ENCODE measurements around the gene GLRA2.
"Not testable (repeated sequence)": the region's sequence is repeated elsewhere in the genome, so short reads cannot be mapped to it uniquely, and the experiment has no call there.

The GLRA2 gene

GRCh38 chrX:14591976-14592375, 62.6 kb downstream of the GLRA2 start:
- no peak for DNase-seq (ENCODE audit: low spot score)

GRCh38 chrX:14594521-14594920, 65.2 kb downstream of the GLRA2 start:
- DNase-seq (ENCODE audit: low spot score): no peak

GRCh38 chrX:14598330-14598729, 69.0 kb downstream of the GLRA2 start:
- no peak for DNase-seq (ENCODE audit: low spot score)

GRCh38 chrX:14607446-14607985, 78.2 kb downstream of the GLRA2 start:
- no peak for DNase-seq (ENCODE audit: low spot score)

GRCh38 chrX:14612450-14612849, 83.1 kb downstream of the GLRA2 start:
- not testable (repeated sequence) for DNase-seq (ENCODE audit: low spot score)

GRCh38 chrX:14616301-14616700, 87.0 kb downstream of the GLRA2 start:
- DNase-seq (ENCODE audit: low spot score): no peak

GRCh38 chrX:14616836-14617235, 87.5 kb downstream of the GLRA2 start:
- DNase-seq (ENCODE audit: low spot score): no peak

GRCh38 chrX:14618177-14618965, 89.0 kb downstream of the GLRA2 start:
- DNase-seq (ENCODE audit: low spot score): no peak

GRCh38 chrX:14630733-14631132, 101.4 kb downstream of the GLRA2 start:
- no peak for DNase-seq (ENCODE audit: low spot score)

GRCh38 chrX:14641681-14642655, 112.6 kb downstream of the GLRA2 start:
- DNase-seq (ENCODE audit: low spot score): no peak

- DNase-seq (ENCODE audit: low spot score): no peak
Measured at GRCh38 chrX:14660970-14661369, 131.6 kb downstream of the GLRA2 start.

GRCh38 chrX:14670819-14671218, 141.5 kb downstream of the GLRA2 start:
- no peak for DNase-seq (ENCODE audit: low spot score)

GRCh38 chrX:14672611-14673172, 143.4 kb downstream of the GLRA2 start:
- no peak for DNase-seq (ENCODE audit: low spot score)

- no peak for DNase-seq (ENCODE audit: low spot score)
Measured at GRCh38 chrX:14673236-14673635, 143.9 kb downstream of the GLRA2 start.

GRCh38 chrX:14673764-14674163, 144.4 kb downstream of the GLRA2 start:
- DNase-seq (ENCODE audit: low spot score): no peak

- no peak for DNase-seq (ENCODE audit: low spot score)
Measured at GRCh38 chrX:14675500-14675899, 146.2 kb downstream of the GLRA2 start.

- no peak for DNase-seq (ENCODE audit: low spot score)
Measured at GRCh38 chrX:14676431-14676830, 147.1 kb downstream of the GLRA2 start.

- DNase-seq (ENCODE audit: low spot score): not testable (repeated sequence)
Measured at GRCh38 chrX:14688331-14688730, 159.0 kb downstream of the GLRA2 start.

GRCh38 chrX:14690553-14690952, 161.2 kb downstream of the GLRA2 start:
- no peak for DNase-seq (ENCODE audit: low spot score)

GRCh38 chrX:14694611-14695010, 165.3 kb downstream of the GLRA2 start:
- DNase-seq (ENCODE audit: low spot score): no peak

- no peak for DNase-seq (ENCODE audit: low spot score)
Measured at GRCh38 chrX:14697451-14697850, 168.1 kb downstream of the GLRA2 start.

- no peak for DNase-seq (ENCODE audit: low spot score)
Measured at GRCh38 chrX:14698790-14699189, 169.5 kb downstream of the GLRA2 start.
